RWPE2 (cell line): ENCODE measurements around the gene CACNA1S.

Experiments used
- ATAC-seq: fragments of 200-7000 bp; cut with Tn5 transposase; 3 replicates; pipeline ENCODE4 v1.9.1; 2021; ENCODE audit warnings: low read depth
- DNase-seq: peaks from one replicate; pipeline ENCODE4 v3.0.0-alpha.2; 2020; ENCODE audit warnings: low spot score
- H3K27ac ChIP-seq: fragments of 450-650 bp; 2 replicates; pipeline ENCODE4 v1.5.1; 2017; ENCODE audit warnings: mild to moderate bottlenecking; ENCODE audit not compliant: poor library complexity, severe bottlenecking
- H3K27me3 ChIP-seq: fragments of 250-450 bp; sonication (Bioruptor Pico); 2 replicates; pipeline ENCODE4 v1.5.1; 2021; ENCODE audit warnings: mild to moderate bottlenecking, moderate library complexity; ENCODE audit not compliant: insufficient read depth, poor library complexity, severe bottlenecking
- H3K36me3 ChIP-seq: fragments of 250-450 bp; sonication (Bioruptor Pico); 2 replicates; pipeline ENCODE4 v1.5.1; 2020; ENCODE audit warnings: low read depth, mild to moderate bottlenecking, moderate library complexity
- H3K4me1 ChIP-seq: fragments of 250-450 bp; sonication (Bioruptor Pico); 2 replicates; pipeline ENCODE4 v1.5.1; 2021; ENCODE audit warnings: mild to moderate bottlenecking, moderate library complexity; ENCODE audit not compliant: insufficient read depth, poor library complexity, severe bottlenecking
- H3K4me3 ChIP-seq: fragments of 250-450 bp; sonication (Bioruptor Pico); 2 replicates; pipeline ENCODE4 v1.5.1; 2021; ENCODE audit warnings: mild to moderate bottlenecking, moderate library complexity; ENCODE audit not compliant: severe bottlenecking
- H3K9me3 ChIP-seq: fragments of 250-450 bp; sonication (Bioruptor Pico); 2 replicates; pipeline ENCODE4 v1.5.1; 2021; ENCODE audit warnings: mild to moderate bottlenecking, moderate library complexity; ENCODE audit not compliant: severe bottlenecking
- CTCF ChIP-seq: fragments of 450-650 bp; IDR thresholded peaks from one replicate; pipeline ENCODE4 v1.5.1; 2017; ENCODE audit warnings: mild to moderate bottlenecking, moderate library complexity; ENCODE audit not compliant: poor library complexity, severe bottlenecking

The CACNA1S gene

DNA sequence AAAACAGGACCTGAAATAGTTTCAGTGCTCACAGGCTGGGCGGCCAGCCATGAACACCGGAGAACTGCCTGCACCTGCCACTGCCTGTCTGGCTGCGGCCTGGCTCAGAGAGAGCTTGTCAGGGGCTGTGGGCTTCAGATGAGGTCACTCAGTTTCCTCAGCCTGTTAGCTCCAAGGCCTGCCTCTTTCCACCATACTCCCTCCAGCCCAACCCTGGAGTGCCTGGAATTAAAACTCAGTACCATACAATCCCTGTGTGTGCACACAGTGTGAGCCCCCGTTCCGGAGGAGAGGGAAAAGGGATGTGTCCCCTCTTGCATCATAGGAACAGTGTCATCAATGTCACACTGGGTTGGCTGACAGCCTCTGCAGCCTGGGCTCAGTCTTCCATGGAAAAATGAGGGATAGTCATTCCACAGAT, 16.2 kb downstream of the CACNA1S start:
- no peaks in the 10 kb centered on the region for H3K36me3 ChIP-seq
- ATAC-seq (no peak), DNase-seq (no peak)
- H3K4me3 ChIP-seq, result no peak overlapping the region
- no peaks in the 10 kb centered on the region for H3K9me3 ChIP-seq
- no peaks in the 10 kb centered on the region for H3K4me1 ChIP-seq
- H3K27ac ChIP-seq, result no peak overlapping the region
- no peak for TF ChIP-seq CTCF
- no peaks in the 10 kb centered on the region for H3K27me3 ChIP-seq

DNA sequence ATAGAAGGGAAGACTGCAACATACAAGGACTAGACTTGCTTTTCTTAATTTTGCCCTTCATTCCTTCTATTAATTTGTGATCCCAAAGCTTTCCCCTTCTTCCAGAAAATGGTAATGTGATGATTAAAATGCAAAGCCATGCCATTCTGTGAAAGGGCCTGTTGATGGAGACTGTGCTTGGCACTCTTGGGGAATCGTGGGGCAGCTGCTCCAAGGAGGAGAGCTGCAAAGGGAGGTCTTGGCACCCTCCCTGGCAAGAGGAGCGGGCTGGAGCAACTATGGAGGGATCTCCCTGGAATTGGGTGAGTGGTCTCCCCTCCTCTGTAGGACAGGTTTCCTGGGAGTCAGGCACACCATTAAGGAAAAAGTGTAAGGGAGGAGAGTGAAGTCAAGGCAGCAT, 16.6 kb downstream of the CACNA1S start:
- Histone ChIP-seq H3K4me1 (no peaks in the 10 kb centered on the region), H3K9me3 (no peaks in the 10 kb centered on the region), H3K27ac (no peak overlapping the region), H3K4me3 (no peak overlapping the region), H3K36me3 (no peaks in the 10 kb centered on the region), H3K27me3 (no peaks in the 10 kb centered on the region)
- no peak for TF ChIP-seq CTCF
- ATAC-seq (no peak), DNase-seq (no peak)

GRCh38 chr1:201094832-201095231, 17.4 kb downstream of the CACNA1S start:
- no peaks in the 10 kb centered on the region for H3K4me1 ChIP-seq
- H3K36me3 ChIP-seq, result no peaks in the 10 kb centered on the region
- no peaks in the 10 kb centered on the region for H3K27me3 ChIP-seq
- no peaks in the 10 kb centered on the region for H3K9me3 ChIP-seq
- TF ChIP-seq CTCF, result no peak
- DNase-seq (no peak), ATAC-seq (no peak)
- no peak overlapping the region for H3K4me3 ChIP-seq
- H3K27ac ChIP-seq, result no peak overlapping the region

GRCh38 chr1:201093962-201094361, 18.3 kb downstream of the CACNA1S start:
- TF ChIP-seq CTCF, result no peak
- H3K27me3 ChIP-seq, result no peaks in the 10 kb centered on the region

DNA sequence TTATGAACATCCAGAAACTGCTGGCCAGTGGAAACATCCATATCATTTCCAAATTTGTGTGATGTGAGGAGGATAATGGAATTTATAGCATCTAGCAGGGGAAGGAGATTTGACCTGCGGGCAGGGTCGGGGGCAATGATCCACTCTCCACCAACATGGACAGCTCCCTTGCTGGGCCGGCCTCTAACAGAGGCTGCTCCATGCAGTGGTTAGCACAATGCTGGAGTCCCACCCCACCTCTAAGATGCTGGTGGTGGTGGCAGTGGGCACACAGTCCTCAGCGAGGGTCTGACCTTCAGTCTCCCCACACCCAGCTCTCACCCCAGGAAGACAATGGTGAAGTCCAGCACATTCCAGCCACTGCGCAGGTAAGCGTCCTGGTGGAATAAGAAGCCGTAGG, 18.7 kb downstream of the CACNA1S start:
- Histone ChIP-seq H3K27ac (no peak overlapping the region), H3K36me3 (no peaks in the 10 kb centered on the region), H3K4me3 (no peak overlapping the region), H3K27me3 (no peaks in the 10 kb centered on the region), H3K4me1 (no peaks in the 10 kb centered on the region), H3K9me3 (no peaks in the 10 kb centered on the region)
- ATAC-seq (no peak), DNase-seq (no peak)
- TF ChIP-seq CTCF, result no peak

More at GRCh38 chr1:201093962-201094361, 18.3 kb downstream of the CACNA1S start:
- H3K9me3 ChIP-seq, result no peaks in the 10 kb centered on the region
- no peaks in the 10 kb centered on the region for H3K4me1 ChIP-seq
- H3K4me3 ChIP-seq, result no peak overlapping the region
- no peaks in the 10 kb centered on the region for H3K36me3 ChIP-seq
- DNase-seq (no peak), ATAC-seq (no peak)
- H3K27ac ChIP-seq, result no peak overlapping the region
